Effector memory CD8-positive, alpha-beta T cell (primary cell): ENCODE results near the gene SFXN5.
"Not testable (repeated sequence)": the region's sequence is repeated elsewhere in the genome, so short reads cannot be mapped to it uniquely, and the experiment has no call there.

Experiments used
- ATAC-seq: fragments of 150-1000 bp; cut with Tn5 transposase; replicated peaks from 2 replicates; pipeline ENCODE4 v1.10.0; 2021; ENCODE audit warnings: mild to moderate bottlenecking, moderate library complexity
- DNase-seq, 3 experiments: peaks; one replicate each; pipeline ENCODE4 v3.0.0; 2021
- H3K27ac Mint-ChIP-seq, 2 donors: one replicate each; pipeline ENCODE4 v1.8.0; 2022; ENCODE audit warnings: mild to moderate bottlenecking in 2 of 2, mixed read lengths in 2 of 2, moderate library complexity in 2 of 2
- H3K27me3 Mint-ChIP-seq, 2 donors: one replicate each; pipeline ENCODE4 v1.8.0; 2022; ENCODE audit warnings: mixed read lengths in 2 of 2
- H3K36me3 Mint-ChIP-seq: one replicate; pipeline ENCODE4 v1.8.0; 2022; ENCODE audit warnings: mild to moderate bottlenecking, moderate library complexity, mixed read lengths; ENCODE audit not compliant: insufficient read depth
- H3K4me1 Mint-ChIP-seq, 2 donors: one replicate each; pipeline ENCODE4 v1.8.0; 2022; ENCODE audit warnings: low read depth in 2 of 2, mixed read lengths in 2 of 2
- H3K4me3 Mint-ChIP-seq, 2 donors: one replicate each; pipeline ENCODE4 v1.8.0; 2022; ENCODE audit warnings: mild to moderate bottlenecking in 2 of 2, mixed read lengths in 2 of 2, moderate library complexity in 2 of 2
- H3K9me3 Mint-ChIP-seq, 2 donors: one replicate each; pipeline ENCODE4 v1.8.0; 2022; ENCODE audit warnings: mixed read lengths in 2 of 2

Gene SFXN5

DNA sequence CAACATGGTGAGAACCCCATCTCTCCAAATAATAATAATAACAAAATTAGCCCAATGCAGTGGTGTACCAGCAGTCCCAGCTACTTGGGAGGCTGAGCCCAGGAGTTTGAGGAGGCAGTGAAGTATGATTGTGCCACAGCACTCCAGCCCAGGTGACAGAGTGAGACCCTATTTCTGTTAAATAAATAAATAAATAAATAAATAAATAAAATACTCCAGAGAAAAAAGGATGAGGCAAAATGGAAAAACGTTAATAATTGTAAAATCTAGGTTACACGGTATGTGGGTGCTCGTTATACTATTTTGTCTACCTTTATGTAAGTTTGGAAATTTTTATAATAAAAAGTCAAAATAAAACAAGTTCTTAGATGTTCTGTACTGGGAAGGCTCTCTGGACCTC is 162.8 kb downstream of the SFXN5 start:
- Mint-ChIP-seq H3K27me3 (peaks cover 54 to 67% of the 10 kb centered on the region in 2 donors), H3K9me3 (no peaks in the 10 kb centered on the region), H3K4me1 (no peaks in the 10 kb centered on the region), H3K36me3 (no peaks in the 10 kb centered on the region), H3K4me3 (no peak overlapping the region), H3K27ac (no peak overlapping the region)
- DNase-seq (no peak), ATAC-seq (no peak)

GRCh38 chr2:72907369-72907768 is 164.1 kb downstream of the SFXN5 start:
- peaks cover 52 to 66% of the 10 kb centered on the region in 2 donors for H3K27me3 Mint-ChIP-seq
- not testable (repeated sequence) for H3K9me3 Mint-ChIP-seq, ATAC-seq, H3K36me3 Mint-ChIP-seq, H3K27ac Mint-ChIP-seq, DNase-seq, H3K4me1 Mint-ChIP-seq, H3K4me3 Mint-ChIP-seq

- H3K36me3 Mint-ChIP-seq: no peaks in the 10 kb centered on the region
These were observed 170.1 kb downstream of the SFXN5 start for GRCh38 chr2:72901426-72901825.

GRCh38 chr2:72900191-72900825 is 171.2 kb downstream of the SFXN5 start:
- DNase-seq: no peak
- Mint-ChIP-seq H3K27ac (no peak overlapping the region), H3K9me3 (no peaks in the 10 kb centered on the region), H3K4me3 (no peak overlapping the region), H3K4me1 (peaks cover 0 to 3% of the 10 kb centered on the region in 2 donors), H3K27me3 (peaks cover 47 to 83% of the 10 kb centered on the region in 2 donors), H3K36me3 (no peaks in the 10 kb centered on the region)
- no peak for ATAC-seq

More at GRCh38 chr2:72901426-72901825, 170.1 kb downstream of the SFXN5 start:
- no peak overlapping the region for H3K27ac Mint-ChIP-seq
- H3K27me3 Mint-ChIP-seq: peaks cover 51 to 83% of the 10 kb centered on the region in 2 donors
- H3K9me3 Mint-ChIP-seq: no peaks in the 10 kb centered on the region
- no peak overlapping the region for H3K4me3 Mint-ChIP-seq
- H3K4me1 Mint-ChIP-seq: no peaks in the 10 kb centered on the region
- ATAC-seq: no peak
- no peak for DNase-seq

DNA sequence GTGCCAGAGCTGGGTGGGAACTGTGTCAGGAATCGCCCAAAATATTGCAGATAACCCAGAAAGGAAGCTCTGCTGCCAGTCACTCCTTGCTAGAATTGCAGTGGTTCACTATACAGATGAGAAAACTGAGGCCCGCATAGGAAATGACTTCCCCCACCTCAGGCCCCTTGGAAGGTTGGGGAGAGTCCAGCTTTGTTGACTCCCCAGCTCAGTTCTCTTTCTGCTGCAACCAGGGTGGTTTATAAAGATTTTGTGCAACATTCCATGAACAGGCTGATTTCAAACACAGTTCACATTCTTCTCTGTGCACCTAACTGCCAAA is 173.0 kb downstream of the SFXN5 start:
- no peak overlapping the region for H3K4me3 Mint-ChIP-seq
- ATAC-seq (no peak), DNase-seq (no peak)
- peaks cover 0 to 3% of the 10 kb centered on the region in 2 donors for H3K4me1 Mint-ChIP-seq
- no peaks in the 10 kb centered on the region for H3K9me3 Mint-ChIP-seq
- H3K27me3 Mint-ChIP-seq: peaks cover 56 to 95% of the 10 kb centered on the region in 2 donors
- H3K36me3 Mint-ChIP-seq: no peaks in the 10 kb centered on the region
- H3K27ac Mint-ChIP-seq: no peak overlapping the region

DNA sequence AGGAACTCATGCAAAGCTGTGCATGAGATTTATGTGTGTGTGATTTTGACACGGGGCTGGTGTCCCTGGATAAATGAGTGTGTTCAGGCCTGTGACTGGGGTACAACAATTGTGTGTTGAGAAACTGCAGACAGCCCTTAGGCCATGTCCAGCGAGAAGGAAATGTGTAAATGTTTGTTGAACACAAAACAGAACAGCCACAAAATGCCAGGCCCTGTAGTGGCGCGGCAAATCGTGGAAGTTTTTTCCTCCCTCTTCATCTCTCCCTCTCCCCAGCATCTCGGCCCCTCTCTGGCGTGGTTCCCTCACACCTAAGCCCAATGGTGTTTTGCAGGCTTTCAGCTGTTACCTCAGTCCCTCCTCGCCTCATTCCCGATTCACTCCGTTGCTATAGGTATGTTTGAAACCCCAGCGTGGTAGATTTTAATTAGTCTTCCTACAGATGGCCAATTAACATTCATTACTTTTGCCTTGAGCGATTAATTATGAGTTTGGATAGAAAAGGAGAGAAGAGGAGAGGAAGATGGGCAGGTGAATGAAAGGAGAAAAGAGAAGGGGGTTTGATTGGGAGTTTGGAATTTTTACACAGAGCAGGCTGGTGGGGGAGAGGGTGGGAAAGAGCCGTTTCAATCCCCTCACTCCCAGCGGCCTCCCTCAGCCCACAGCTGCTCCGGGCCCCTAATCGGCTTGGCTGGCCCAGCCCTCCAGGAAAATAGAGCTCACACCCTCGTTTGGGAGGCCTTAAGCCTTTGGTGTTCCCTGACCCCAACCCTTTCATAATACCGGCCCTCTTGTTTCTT is 173.5 kb downstream of the SFXN5 start:
- no peaks in the 10 kb centered on the region for H3K9me3 Mint-ChIP-seq
- H3K4me1 Mint-ChIP-seq: peaks cover 0 to 3% of the 10 kb centered on the region in 2 donors
- peaks cover 52 to 91% of the 10 kb centered on the region in 2 donors for H3K27me3 Mint-ChIP-seq
- H3K36me3 Mint-ChIP-seq: no peaks in the 10 kb centered on the region
- no peak for DNase-seq
- H3K27ac Mint-ChIP-seq: no peak overlapping the region
- ATAC-seq: no peak
- no peak overlapping the region for H3K4me3 Mint-ChIP-seq

- Mint-ChIP-seq H3K4me1 (peaks cover 0 to 3% of the 10 kb centered on the region in 2 donors), H3K4me3 (no peak overlapping the region), H3K36me3 (no peaks in the 10 kb centered on the region), H3K9me3 (no peaks in the 10 kb centered on the region), H3K27me3 (peaks cover 55 to 92% of the 10 kb centered on the region in 2 donors), H3K27ac (no peak overlapping the region)
- ATAC-seq (no peak), DNase-seq (no peak)
These were observed 175.1 kb downstream of the SFXN5 start for GRCh38 chr2:72896446-72896845.

DNA sequence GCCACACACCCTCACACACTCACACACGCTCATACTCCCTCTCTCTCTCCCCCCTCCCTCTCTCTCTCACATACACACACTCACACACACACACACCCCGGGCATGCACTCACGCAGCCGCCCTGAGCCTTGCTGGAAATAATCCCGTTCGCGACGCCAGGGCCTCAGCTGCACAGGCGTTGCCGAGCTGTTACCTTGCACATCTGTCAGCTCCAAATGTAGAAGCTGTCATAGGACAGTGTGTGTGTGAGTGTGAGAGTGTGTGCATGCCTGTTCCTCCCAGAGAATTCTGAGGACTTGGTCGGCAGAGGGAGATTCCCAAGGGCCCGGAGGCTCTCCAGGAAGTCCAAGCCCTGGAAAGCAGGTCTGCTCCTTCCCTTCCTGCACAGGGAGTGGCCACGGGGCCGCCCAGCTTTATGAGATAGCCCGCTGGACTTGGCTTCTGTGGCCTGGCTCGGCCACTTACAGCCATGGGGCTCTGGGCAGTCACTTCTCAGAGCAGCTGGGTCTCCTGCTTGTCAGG is 175.7 kb downstream of the SFXN5 start:
- no peak for ATAC-seq
- no peak overlapping the region for H3K4me3 Mint-ChIP-seq
- peaks cover 53 to 92% of the 10 kb centered on the region in 2 donors for H3K27me3 Mint-ChIP-seq
- H3K36me3 Mint-ChIP-seq: no peaks in the 10 kb centered on the region
- DNase-seq: no peak
- H3K4me1 Mint-ChIP-seq: peaks cover 0 to 3% of the 10 kb centered on the region in 2 donors
- H3K9me3 Mint-ChIP-seq: no peaks in the 10 kb centered on the region
- H3K27ac Mint-ChIP-seq: no peak overlapping the region

- ATAC-seq (no peak), DNase-seq (no peak)
- Mint-ChIP-seq H3K4me3 (no peak overlapping the region), H3K4me1 (peaks cover 0 to 3% of the 10 kb centered on the region in 2 donors), H3K27me3 (peaks cover 51 to 92% of the 10 kb centered on the region in 2 donors), H3K27ac (no peak overlapping the region), H3K9me3 (no peaks in the 10 kb centered on the region), H3K36me3 (no peaks in the 10 kb centered on the region)
These were observed 176.4 kb downstream of the SFXN5 start for GRCh38 chr2:72895154-72895553.

DNA sequence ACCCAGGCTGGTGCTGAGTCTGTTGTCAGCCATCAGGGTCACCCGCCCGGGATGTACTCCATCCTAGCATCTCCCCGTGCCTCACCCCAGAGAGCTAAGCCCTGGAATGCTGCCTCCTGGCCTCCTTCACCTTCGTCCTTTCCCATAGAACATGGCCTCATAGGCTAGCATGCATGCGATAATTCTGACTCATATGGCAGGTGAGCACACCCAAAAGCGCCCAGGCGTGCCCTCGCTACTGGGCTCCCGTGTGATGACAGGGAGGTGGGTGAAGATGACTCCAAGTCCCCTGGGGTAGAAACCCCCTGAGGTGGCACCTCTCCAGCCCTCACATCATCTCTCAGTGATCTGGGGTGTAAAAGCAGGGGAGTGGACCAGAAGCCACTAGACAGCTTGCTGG is 177.0 kb downstream of the SFXN5 start:
- H3K4me3 Mint-ChIP-seq: no peak overlapping the region
- H3K27me3 Mint-ChIP-seq: peaks cover 54 to 92% of the 10 kb centered on the region in 2 donors
- ATAC-seq (no peak), DNase-seq (no peak)
- H3K9me3 Mint-ChIP-seq: no peaks in the 10 kb centered on the region
- no peaks in the 10 kb centered on the region for H3K36me3 Mint-ChIP-seq
- H3K4me1 Mint-ChIP-seq: peaks cover 0 to 3% of the 10 kb centered on the region in 2 donors
- H3K27ac Mint-ChIP-seq: no peak overlapping the region

- peak in 1 of 3 experiments; percentile 33 for DNase-seq
- Mint-ChIP-seq H3K27ac (no peak overlapping the region), H3K27me3 (peaks cover 53 to 92% of the 10 kb centered on the region in 2 donors), H3K36me3 (no peaks in the 10 kb centered on the region), H3K4me1 (peaks cover 0 to 3% of the 10 kb centered on the region in 2 donors), H3K9me3 (no peaks in the 10 kb centered on the region), H3K4me3 (no peak overlapping the region)
- ATAC-seq: peak; percentile 60
These were observed 177.8 kb downstream of the SFXN5 start for GRCh38 chr2:72893594-72894319.

GRCh38 chr2:72892506-72893173 is 178.9 kb downstream of the SFXN5 start:
- ATAC-seq: peak; percentile 85
- H3K4me3 Mint-ChIP-seq: no peak overlapping the region
- H3K27me3 Mint-ChIP-seq: peaks cover 46 to 91% of the 10 kb centered on the region in 2 donors
- peaks cover 0 to 8% of the 10 kb centered on the region in 2 donors for H3K4me1 Mint-ChIP-seq
- H3K27ac Mint-ChIP-seq: no peak overlapping the region
- no peaks in the 10 kb centered on the region for H3K9me3 Mint-ChIP-seq
- H3K36me3 Mint-ChIP-seq: no peaks in the 10 kb centered on the region
- peak; percentile 40 to 46 (median 46) for DNase-seq
